Cardiac septum (tissue), 1 donor: ENCODE measurements around the gene PITPNM1. TPM values are rescaled to one million over a fixed set of nuclear protein-coding genes. Genes with fewer than 3 reads are reported as not detected.
A peak's percentile ranks its signal among the peaks of the same experiment; 100 is the strongest.
"Not testable (repeated sequence)": the region's sequence is repeated elsewhere in the genome, so short reads cannot be mapped to it uniquely, and the experiment has no call there.

Experiments used
- DNase-seq: peaks from one replicate; pipeline ENCODE4 v3.0.0-alpha.2; 2020; ENCODE audit warnings: low spot score
- intact Hi-C: fragments of 100-400 bp; cut with DNase I; formaldehyde crosslinking; loops from one replicate; pipeline ENCODE4 v1.14.0; 2022
- total RNA-seq: library from RNA; stranded (reverse); fragmentation: NEBNext Ultra II Directional; extraction: Animal tissue kit (Norgen Biotek cat#: 25700); gene quantifications from one replicate; pipeline ENCODE4 v1.2.1, GENCODE V29; 2021
- donor health status: DM: no; HTN: no; CAD: no.

The PITPNM1 gene
- total RNA-seq, 1 donor from 2014 or later: 40.0 TPM

GRCh38 chr11:67525275-67525976 lies 20.3 kb upstream of the PITPNM1 start:
- intact Hi-C loops: no loop called here
- DNase-seq: no peak

DNA sequence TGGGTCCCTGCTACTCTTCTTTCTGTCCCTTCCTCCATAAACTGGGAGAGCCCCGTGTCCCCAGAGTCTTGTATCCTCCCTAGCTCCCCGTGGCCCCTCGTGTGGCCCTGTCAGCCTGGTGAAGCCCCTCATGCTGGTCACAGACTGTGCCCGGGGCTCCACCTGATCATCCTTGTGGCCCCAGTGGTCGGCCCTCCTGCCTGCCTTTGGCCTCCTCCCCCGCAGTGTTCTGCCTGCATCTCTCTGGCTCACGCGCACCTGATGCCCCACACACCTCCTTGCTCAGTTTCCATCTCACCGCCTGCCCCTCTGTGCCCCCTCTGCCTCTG lies 19.3 kb upstream of the PITPNM1 start:
- intact Hi-C loops: no loop called here
- no peak for DNase-seq

DNA sequence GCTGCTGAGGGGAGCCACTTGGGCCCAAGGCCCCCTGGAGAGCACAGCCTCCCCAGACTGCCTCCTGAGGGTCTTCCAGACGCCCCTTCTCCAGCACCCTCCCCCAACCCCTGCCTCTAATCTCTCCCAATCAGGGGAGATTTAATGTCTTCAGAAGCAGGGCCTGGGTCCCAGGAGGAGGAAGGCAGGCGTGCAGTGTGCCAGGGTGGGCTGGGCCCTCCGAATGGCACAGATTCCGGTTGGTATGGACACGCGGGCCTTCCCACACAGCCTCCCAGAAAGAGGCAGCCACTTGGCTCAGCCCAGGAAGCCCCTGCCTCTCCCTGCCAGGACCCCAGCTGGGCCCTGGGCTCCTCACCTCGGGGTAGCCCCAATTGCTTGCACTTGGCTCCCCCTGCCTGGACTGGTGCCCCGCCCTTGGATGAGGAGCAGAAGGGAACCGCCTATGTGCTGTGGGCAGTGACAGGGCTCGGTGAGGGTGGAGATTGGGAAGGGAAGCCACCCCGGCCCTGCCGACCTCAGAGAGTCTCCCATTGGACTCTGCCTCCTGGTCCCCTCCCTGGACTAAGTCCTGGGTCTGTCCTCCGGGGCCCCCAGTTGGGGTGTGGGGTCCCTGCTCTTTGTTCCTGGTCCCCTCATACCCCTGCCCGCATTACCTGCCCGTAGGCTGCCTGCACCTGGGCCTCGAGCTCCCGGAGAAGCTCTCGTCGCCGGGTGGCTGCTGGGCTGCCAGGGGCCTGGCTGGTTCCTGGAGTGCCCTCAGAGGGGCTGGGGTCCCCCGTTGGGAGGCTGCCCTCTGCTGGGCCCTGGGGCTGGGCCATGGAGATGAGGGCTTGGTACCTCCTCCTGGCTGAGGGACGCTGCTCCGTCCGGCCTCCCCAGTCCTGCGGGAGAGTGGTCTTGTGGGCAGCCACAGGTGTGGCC lies 18.7 kb upstream of the PITPNM1 start:
- intact Hi-C loops: no loop called here
- no peak for DNase-seq

DNA sequence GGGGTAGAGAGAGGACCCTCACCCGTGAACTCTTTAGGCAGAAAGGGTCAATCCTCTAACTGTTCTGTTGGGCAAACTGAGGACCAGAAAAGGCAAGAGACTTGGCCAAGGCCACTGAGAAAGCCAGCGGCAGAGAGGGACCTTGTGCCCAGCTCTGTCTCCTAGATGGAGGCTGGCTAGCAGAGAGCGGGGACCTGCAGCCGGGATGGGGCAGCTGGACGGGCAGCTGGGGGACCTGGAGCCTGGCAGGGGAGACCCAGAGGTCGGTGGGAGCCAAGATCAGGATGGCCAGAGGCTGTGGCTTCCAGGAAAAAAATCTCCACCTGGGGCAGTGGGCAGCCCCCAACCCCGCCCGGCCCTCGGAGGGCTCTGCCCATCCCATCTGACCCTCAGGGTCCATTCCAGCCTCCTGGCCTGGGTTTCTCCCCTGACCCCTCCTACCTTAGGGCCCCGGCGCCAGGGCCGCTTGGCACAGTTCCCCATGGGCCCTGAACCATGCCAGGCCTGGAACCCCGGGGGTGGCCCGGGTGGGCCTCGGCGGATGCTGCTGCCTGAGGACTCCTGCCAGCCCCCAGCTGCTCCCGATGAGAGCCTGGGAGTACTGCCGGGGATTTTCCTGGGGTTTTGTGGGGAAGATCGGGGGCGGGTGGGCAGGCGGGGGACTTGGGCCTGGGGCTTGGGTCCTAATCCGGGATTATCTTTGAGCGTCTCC lies 17.8 kb upstream of the PITPNM1 start, which contains the start of gene CABP2:
CABP2 (minus strand) TSS at position 603 of the 712 bp plus-strand sequence; CDS start at position 483, 120 bp downstream.
- intact Hi-C loops: no loop called here
- no peak for DNase-seq

DNA sequence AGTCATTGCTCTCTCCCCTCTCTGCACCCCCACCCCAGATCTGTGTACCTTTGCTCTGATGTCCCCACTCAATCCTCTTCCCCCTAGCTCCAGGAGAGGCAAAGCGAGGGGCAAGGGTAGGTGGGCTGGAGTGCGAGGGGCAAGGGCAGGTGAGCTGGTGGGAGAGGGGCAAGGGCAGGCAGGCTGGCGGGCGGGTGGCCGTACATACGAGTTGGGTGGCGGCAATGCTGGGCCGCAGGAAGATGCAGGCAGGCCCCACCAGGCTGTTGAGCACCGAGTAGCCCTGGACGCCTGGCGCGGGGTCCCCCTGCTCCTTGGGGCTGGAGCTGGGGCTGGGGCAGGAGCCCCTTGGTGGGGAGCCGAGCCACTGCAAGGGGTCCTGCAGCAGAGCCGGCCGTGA lies 17.2 kb upstream of the PITPNM1 start:
- intact Hi-C loops: no loop called here
- DNase-seq: no peak

- DNase-seq: no peak
- intact Hi-C loops: no loop called here
Measured at GRCh38 chr11:67521924-67522323, 16.8 kb upstream of the PITPNM1 start.

- intact Hi-C loops: no loop called here
- no peak for DNase-seq
Measured at GRCh38 chr11:67520856-67521824, 16.0 kb upstream of the PITPNM1 start.

GRCh38 chr11:67519726-67520125 lies 14.6 kb upstream of the PITPNM1 start:
- intact Hi-C loops: no loop called here
- DNase-seq: no peak

DNA sequence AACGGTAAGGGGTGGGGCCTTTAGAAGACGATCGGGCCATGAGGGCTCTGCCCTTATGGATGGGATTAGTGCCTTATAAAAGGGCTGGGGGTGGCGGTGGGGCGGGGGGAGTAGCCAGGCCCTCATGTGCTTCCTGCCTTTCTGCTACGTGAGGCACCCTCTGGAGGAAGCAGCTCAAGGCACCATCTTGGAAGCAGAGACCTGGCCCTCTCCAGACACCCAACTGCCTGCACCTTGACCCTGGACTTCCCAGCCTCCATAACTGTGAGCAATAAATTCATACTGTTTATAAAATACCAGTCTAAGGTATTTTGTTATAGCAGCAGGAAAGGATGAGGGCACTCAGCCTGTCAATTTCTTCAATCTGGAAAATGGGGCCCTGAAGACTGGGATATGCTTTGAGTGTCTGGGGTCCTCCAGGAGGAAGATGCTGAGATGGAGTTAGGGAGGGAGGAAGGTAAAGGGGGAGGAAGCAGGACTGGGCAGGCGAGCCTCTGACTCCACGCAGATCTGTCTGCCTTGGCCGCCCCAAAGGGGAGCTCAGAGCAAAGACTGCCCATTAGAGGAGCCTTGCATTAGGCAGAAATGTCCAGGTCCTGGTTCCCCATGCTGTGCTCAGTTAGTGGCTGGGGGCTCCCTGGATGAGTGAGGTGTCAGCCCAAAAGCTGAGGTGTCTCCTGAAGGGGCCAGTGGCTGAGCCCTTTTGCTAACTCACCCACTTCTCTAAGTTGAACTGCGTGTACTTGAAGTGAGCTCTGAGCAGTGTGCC lies 12.8 kb upstream of the PITPNM1 start:
- DNase-seq: no peak

GRCh38 chr11:67516806-67517205 lies 11.6 kb upstream of the PITPNM1 start:
- no peak for DNase-seq
- intact Hi-C loops: no loop called here

More for the DNA sequence above, 12.8 kb upstream of the PITPNM1 start:
- intact Hi-C loops: no loop called here

- intact Hi-C loops: no loop called here
- no peak for DNase-seq
Measured at GRCh38 chr11:67514116-67514515, 9.0 kb upstream of the PITPNM1 start.

DNA sequence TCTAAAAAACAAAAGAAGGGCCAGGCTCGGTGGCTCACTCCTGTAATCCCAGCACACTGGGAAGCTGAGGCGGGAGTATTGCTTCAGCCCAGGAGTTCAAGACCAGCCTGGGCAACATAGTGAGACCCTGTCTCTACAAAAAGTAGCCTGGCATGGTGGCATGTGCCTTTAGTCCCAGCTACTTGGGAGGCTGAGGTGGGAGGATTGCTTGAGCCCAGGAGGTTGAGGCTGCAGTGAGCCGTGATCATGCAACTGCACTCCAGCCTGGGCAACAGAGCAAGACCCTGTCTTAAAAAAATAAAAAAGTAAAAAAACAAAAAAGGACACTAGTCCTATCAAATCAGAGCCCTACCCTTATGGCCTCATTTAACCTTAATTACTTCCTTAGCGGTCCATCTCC lies 6.4 kb upstream of the PITPNM1 start:
- intact Hi-C loops: not testable (repeated sequence)

DNA sequence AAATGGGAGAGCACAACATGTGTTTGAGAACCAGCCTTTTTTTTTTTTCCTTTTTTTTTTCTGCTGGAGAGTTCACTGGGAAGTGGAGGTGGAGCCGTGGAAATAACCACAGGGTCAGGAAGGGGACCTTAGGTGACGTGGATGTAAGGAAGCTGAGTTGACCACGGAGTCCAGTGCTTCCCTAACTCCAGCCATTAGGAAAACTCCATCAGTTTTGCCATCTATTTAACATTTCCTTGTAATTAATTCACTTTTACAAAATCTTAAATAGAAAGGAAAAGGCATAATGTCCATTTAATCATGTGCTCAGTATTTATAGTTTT lies 4.8 kb upstream of the PITPNM1 start:
- intact Hi-C loops: no loop called here

More for the DNA sequence above, 6.4 kb upstream of the PITPNM1 start:
- not testable (repeated sequence) for DNase-seq

GRCh38 chr11:67508486-67509121 lies 3.4 kb upstream of the PITPNM1 start:
- peak; percentile 98 for DNase-seq
- intact Hi-C loops: loop anchor here (2.0 to 5.0 kb wide), 2 partner anchors 74 to 151 kb away; partner anchors contain the start of gene GSTP1

More for the DNA sequence above, 4.8 kb upstream of the PITPNM1 start:
- no peak for DNase-seq

- intact Hi-C loops: loop anchor here (2.0 to 5.0 kb wide), 4 partner anchors 39 to 151 kb away; partner anchors contain the start of genes GSTP1, RAD9A and TMEM134
- peak; percentile 100 for DNase-seq
Measured at GRCh38 chr11:67507864-67508485, 2.8 kb upstream of the PITPNM1 start, which contains the start of gene CDK2AP2. TSS of gene CDK2AP2 (minus strand) at chr11:67508162. CDS start at chr11:67508082, 80 bp downstream.

DNA sequence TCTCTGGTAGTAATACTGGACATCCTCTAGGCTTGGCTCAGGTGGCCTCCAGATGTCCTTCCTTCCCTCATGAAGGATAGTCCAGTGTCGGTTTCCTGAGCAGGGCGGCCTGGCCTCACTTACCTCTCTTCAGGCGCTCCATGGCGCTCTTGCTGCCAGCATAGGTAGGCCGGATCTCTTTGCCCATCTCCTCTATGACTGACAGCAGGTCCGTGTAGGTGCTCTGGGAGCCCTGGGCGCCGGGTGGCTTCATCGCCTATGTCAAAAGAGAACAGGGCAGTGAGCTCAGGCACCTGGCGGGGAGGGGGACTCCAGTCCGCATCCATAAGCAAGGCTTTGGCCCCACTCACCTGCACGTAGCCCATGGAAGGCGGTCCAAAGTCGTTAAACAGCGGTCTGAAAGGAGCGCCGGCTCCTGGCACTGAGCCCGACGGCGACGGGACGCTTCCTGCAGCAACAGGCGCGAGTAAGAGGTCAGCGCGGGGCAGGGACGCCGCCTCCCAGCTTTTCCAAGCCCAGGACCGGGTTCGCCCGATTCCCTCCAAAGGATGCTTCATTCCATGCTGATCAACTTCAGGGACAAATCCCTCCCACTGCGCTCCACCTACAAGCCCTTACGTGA lies 2.2 kb upstream of the PITPNM1 start:
- DNase-seq: no peak
- intact Hi-C loops: loop anchor here (2.0 to 5.0 kb wide), 3 partner anchors 39 to 150 kb away; partner anchors contain the start of genes RAD9A and TMEM134
